HG03135 (cell line): ENCODE measurements around the gene PRDM1.

Experiments
- ATAC-seq: cut with Tn5 transposase; IDR thresholded peaks from one replicate; pipeline ENCODE4 v1.9.1; 2021; ENCODE audit warnings: mild to moderate bottlenecking, moderate library complexity; ENCODE audit not compliant: unreplicated experiment

The PRDM1 gene

DNA sequence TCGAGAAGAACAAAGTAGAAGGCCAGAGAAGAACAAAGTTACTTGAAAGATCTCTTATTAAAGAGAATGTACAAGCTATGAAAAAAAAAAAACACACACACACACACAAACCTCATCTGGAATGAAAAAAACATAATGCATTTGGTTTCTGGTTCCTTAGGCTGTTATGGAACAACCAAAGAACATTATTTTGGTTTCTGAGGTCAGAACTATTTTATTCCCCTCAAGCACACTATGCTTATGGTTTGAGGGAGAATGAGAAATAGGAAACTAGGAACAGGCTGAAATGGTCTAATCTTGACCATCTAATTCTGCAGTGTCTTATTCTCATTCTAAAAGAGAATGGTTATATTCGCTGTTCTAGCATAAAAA is 8.8 kb downstream of the PRDM1 start:
- no peak for ATAC-seq

DNA sequence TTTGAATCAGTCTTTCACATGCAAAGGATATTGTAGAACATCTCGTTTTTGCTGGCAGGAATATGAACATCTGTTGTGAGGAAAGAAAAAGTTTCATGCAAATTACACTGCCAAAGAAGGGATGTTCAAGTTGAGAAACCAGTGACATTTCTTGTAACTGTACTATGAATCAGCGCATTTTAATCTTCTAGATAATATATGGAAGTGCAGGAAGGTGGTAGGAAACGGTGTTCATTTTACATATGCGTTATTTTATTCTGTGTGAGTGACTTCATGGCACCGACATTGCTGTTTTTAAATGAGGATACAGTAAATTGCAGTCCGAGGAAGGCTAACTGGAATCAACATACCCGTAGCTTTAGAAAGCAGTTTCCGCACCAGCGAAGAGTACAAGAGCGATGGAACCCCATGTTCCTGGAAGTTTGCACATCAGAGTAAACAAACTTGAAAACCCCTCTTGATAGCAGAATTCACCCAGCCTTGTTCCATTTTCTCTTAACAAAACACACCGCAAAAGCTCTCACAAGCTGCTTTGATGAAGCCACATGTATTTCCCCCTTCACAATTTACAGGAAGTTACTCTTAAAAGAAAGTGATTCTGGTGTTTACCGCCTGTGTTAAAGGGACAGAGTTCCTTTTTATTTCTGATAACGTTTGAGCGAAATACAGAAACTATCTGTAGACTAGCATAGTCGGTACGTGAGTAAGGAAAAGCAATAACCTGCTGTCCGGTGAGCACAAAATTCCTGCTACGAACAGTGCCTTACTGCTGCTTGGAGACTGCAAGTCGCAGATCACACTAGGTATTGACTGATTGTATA is 11.5 kb downstream of the PRDM1 start:
- peak; percentile 56 for ATAC-seq

DNA sequence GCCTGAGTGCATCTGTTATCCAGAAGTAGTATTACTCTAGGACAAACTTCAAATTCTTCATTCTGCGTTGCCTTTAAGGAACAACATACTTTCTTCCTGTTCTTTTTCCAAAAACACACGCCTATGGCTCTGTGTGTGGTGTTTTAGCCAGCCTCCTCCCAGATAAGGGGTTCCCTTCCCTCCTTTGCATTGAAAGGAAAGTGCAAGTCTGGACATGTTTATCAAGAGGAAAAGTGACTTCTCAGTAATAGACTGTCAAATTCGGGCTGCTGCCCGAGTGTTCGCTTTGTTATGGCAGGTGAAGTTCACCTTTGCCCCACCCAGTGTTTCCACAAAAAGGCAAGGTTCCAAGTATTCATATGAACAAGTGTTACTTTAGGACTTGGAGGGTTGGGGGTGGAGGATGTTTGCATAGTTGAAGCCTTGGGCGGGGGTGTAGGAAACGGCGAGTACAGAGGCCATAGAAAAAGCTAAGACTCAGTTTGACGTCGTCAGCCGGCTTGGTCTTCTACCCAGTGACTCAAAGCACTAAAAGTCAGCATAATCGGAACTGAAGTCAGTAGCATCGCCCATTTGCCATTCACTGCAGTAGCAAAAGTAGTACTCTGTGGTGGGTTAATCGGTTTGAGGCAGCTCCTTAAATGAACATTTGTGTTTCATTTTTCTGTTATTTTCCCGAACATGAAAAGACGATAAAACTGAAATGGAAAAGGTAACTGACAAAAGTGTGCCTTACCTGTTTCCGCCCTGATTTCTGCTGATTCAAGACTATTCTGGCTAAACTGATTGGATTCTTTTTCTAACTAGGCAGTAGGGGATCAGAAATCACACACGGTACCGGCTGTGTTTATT is 12.5 kb downstream of the PRDM1 start:
- no peak for ATAC-seq

DNA sequence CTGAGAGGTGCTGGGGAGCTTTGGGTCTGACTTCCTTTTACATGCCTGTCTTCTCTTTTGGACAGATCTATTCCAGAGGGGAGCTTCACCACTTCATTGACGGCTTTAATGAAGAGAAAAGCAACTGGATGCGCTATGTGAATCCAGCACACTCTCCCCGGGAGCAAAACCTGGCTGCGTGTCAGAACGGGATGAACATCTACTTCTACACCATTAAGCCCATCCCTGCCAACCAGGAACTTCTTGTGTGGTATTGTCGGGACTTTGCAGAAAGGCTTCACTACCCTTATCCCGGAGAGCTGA is 13.1 kb downstream of the PRDM1 start:
- ATAC-seq, result no peak

DNA sequence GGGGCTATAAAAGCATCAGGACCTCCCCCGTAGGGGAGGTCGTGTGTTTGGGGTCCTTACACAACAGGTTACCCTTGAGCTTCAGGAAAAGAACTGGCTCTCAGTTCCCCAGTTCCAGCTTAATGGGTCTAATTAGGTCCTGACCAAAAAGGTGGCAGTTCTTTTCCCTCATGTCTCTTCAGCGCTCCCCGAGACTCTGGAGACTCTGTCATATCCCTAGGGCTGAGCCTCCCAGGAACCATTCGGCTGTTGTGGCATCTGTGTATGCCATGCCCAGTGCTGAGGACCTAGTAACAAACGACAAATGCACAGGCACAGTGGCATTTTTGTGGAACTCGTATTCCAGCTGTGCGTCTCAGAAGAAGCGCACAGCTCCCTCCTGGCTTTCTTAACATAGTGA is 14.6 kb downstream of the PRDM1 start:
- no peak for ATAC-seq

DNA sequence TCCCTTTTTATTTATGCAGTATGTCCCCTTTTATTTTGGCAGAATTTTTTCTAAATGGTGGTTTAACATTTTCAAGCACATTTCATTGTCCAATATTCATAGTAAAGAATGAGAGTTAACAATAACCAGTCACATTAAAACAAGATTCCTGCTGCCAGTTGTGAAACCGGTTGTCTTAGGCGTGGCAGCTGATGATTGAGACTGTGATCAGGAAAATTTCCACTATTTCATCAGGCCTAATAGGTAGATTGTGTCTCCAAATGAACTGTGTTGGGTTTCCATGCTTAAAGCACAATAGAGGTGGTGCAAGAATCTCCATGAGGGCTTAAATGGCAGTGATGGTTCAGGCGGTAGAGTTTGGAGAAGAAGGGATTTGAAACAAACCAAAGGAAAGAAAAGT is 15.3 kb downstream of the PRDM1 start:
- no peak for ATAC-seq

DNA sequence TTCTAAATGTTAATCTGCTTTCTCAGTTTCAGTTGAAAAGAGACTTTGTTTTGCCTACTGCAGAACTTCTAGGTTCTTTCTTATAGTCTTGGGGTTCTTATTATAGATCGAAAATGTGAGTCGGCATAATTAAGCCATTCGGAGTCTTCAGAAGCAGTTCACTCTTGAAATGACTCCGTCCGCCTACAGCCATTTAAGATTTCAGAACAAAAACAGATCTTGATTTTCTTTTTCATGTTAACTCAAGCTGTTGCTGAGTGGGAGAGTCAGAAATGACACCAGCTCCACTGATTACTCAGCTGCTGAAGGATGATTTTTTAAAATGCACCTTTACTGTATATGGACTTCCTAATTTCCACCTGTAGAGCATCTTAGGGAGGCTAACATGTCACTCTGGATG is 15.9 kb downstream of the PRDM1 start:
- peak; percentile 59 for ATAC-seq

DNA sequence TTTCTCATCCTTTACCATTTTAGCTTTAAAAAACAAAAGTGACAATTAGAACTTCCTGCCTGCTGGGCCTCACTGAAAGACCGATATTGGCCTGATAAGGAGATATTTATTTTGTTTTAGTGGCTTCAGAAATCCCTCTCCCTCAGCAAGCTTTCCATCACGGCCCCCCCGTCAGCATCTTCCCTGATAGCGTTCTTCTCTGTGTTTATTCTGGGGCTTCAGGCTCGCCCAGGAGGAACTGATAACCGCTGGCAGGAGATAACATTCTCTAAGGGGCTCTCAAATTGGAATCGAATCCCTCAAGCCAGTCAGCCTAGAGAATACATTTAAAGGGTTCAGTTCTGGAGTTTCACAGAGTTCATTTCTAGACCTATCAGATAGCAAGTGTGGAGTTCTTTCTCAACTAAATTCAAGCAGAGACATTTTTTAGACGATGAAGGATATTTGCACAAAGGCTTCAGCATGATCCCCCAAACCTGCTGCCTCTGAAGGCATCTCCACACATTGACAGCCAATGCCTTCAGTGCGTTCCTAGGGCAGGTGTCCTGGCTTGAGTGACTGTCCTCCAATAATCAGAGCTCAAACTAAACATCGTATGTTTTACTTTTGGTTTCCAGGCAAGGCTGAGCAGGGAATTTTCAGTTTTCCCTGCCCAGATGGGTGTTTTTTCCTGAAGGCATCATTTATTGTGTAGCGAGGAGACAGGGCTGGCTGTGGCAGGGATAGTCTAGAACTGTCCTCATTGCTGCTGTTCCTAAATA is 17.0 kb downstream of the PRDM1 start:
- no peak for ATAC-seq

DNA sequence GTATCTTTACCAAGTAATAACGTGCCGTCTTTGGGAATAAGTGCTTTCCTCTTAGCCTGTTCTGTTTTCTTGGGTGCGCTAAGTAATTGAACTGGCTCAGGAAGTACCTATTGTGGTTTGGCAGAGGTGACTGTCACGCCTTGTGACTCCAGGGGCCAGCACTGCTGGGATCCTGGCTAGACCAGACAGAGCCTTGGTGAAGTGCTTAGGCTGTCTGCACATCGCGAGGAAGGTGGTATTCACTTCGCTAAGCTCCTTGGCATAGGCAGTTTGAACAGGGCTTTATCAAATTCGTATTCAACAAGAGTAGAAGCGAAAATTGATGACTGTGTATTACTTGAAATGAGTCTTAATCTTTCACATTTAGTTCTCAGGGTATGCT is 17.6 kb downstream of the PRDM1 start:
- ATAC-seq, result peak; percentile 40

DNA sequence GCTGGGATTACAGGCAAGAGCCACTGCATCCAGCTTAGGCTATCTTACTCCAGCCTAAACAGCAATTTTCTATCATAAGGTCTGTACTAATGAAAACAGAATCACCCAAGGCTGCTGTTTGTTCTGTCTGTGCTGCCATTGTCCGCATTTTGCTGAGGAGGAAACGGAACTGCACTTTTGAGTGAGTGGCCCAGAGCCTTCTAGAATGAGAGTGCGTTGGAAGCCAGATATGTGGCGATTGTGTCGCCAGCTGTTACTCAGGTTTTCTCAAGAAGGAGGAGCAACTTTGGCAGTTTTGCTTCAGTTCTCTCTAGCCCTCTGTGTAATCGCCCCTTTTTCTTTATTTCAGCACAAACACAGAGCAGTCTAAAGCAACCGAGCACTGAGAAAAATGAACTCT is 18.3 kb downstream of the PRDM1 start:
- ATAC-seq, result no peak

DNA sequence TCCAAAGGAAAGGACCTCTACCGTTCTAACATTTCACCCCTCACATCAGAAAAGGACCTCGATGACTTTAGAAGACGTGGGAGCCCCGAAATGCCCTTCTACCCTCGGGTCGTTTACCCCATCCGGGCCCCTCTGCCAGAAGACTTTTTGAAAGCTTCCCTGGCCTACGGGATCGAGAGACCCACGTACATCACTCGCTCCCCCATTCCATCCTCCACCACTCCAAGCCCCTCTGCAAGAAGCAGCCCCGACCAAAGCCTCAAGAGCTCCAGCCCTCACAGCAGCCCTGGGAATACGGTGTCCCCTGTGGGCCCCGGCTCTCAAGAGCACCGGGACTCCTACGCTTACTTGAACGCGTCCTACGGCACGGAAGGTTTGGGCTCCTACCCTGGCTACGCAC is 18.8 kb downstream of the PRDM1 start:
- ATAC-seq, result no peak

DNA sequence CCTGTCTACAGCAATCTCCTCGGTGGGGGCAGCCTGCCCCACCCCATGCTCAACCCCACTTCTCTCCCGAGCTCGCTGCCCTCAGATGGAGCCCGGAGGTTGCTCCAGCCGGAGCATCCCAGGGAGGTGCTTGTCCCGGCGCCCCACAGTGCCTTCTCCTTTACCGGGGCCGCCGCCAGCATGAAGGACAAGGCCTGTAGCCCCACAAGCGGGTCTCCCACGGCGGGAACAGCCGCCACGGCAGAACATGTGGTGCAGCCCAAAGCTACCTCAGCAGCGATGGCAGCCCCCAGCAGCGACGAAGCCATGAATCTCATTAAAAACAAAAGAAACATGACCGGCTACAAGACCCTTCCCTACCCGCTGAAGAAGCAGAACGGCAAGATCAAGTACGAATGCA is 19.4 kb downstream of the PRDM1 start:
- ATAC-seq, result no peak

DNA sequence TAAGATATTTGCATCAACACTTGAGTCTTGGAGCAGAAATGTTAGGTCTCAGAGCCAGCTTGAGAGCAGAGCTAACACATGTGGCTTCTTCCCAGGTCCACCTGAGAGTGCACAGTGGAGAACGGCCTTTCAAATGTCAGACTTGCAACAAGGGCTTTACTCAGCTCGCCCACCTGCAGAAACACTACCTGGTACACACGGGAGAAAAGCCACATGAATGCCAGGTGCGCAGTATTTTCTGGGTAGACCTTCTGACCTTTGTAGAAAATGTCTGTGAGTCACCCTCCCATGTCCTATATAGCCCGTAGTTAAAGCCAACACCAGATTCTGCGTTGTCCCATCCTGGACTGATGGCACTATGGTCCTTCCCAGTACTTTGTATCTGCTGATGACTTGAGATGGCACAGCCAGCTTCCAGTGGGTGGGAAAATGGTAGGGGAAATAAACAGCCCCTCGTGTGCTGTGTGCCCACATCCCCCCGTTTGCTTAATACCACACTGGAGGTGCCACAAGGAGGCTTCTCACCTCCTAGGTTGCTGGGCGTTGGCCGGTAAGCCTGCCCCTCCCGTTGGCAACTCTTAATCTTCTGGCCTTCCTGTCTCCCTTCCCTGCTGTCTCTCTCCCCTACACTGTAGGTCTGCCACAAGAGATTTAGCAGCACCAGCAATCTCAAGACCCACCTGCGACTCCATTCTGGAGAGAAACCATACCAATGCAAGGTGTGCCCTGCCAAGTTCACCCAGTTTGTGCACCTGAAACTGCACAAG is 20.3 kb downstream of the PRDM1 start:
- no peak for ATAC-seq

DNA sequence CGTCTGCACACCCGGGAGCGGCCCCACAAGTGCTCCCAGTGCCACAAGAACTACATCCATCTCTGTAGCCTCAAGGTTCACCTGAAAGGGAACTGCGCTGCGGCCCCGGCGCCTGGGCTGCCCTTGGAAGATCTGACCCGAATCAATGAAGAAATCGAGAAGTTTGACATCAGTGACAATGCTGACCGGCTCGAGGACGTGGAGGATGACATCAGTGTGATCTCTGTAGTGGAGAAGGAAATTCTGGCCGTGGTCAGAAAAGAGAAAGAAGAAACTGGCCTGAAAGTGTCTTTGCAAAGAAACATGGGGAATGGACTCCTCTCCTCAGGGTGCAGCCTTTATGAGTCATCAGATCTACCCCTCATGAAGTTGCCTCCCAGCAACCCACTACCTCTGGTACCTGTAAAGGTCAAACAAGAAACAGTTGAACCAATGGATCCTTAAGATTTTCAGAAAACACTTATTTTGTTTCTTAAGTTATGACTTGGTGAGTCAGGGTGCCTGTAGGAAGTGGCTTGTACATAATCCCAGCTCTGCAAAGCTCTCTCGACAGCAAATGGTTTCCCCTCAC is 21.0 kb downstream of the PRDM1 start:
- no peak for ATAC-seq

DNA sequence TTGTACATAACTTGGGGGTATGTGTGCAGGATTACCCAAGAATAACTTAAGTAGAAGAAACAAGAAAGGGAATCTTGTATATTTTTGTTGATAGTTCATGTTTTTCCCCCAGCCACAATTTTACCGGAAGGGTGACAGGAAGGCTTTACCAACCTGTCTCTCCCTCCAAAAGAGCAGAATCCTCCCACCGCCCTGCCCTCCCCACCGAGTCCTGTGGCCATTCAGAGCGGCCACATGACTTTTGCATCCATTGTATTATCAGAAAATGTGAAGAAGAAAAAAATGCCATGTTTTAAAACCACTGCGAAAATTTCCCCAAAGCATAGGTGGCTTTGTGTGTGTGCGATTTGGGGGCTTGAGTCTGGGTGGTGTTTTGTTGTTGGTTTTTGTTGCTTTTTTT is 22.0 kb downstream of the PRDM1 start:
- no peak for ATAC-seq

DNA sequence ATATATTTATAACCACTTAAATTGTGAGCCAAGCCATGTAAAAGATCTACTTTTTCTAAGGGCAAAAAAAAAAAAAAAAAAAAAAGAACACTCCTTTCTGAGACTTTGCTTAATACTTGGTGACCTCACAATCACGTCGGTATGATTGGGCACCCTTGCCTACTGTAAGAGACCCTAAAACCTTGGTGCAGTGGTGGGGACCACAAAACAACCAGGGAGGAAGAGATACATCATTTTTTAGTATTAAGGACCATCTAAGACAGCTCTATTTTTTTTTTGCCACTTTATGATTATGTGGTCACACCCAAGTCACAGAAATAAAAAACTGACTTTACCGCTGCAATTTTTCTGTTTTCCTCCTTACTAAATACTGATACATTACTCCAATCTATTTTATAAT is 22.9 kb downstream of the PRDM1 start:
- ATAC-seq, result no peak

DNA sequence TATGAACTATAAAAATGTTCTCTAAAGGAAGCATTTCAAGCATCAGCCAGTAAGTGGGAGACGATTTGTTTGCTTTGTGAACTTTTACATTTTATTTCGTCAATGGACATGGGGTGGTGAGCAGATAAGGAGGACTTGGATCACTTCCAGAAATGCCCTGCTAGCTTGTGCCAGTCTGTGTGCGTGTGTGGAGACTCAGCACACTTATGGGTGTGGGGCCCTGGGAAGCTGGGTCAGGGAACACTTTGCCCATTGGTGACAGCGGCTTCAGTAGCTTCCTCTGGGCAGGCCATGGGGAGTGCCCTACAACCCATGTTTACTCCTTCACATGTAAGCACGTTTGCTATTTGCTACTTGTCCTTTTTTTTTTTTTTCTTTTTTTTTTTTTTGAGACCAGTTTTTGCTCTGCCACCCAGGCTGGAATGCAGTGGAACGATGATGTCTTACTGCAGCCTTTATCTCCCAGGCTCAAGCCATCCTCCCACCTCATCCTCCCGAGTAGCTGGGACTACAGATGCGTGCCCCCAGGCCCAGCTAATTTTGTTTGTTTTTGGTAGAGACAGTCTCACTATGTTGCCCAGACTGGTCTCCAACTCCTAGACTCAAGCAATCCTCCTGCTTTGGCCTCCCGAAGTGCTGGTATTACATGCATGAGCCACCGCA is 24.2 kb downstream of the PRDM1 start:
- no peak for ATAC-seq

DNA sequence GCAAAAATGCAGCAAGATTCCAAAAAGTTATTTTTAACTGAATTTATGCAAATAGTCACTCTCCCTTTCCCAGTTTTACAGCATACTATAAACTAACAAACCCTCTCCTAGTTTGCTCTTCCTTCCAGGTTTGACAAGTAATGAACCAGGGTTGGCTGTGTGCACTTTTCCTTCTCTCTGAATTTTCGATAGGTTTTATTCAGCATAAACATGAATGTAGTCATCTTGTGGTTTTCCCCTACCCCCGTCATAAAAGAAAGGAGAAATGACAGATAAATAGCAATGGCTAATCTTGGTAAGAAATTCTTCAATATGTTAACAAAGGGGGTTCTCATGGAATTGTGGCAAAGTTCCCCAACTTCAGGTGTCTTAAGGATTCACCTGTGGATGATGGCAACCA is 26.3 kb downstream of the PRDM1 start:
- no peak for ATAC-seq

DNA sequence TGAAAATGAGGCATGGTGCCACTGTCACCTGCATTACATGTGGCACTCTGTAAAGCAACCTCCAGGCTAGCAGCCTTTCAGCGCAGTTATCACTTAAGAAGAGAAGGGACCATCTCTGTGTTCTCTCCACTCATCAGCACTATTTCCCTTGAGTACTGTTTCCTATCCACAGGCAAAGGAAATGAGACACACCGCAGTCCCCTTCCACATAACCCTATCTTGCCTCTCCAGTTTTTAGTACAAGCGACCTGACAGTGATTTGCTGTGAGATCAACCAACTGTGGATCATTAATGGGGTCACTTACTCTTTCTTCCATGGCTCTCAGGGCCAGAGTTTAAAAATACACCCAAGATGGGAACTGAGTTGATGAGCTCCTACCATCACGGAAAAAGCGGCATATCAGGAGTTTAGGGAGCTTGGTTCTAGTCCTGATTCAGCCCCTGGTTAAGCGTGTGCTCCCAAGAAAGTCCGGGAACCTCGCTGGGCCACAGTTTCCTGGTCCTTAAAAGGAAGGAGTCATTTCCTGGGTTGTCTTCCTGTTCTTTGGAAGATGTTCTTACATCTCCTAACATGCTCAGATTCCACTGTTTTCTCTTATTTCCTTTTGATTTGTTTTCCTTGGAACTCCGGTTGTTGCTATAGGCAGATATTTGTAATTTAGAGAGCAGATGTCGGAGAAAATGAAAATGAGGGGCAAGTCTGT is 27.3 kb downstream of the PRDM1 start:
- ATAC-seq, result no peak

DNA sequence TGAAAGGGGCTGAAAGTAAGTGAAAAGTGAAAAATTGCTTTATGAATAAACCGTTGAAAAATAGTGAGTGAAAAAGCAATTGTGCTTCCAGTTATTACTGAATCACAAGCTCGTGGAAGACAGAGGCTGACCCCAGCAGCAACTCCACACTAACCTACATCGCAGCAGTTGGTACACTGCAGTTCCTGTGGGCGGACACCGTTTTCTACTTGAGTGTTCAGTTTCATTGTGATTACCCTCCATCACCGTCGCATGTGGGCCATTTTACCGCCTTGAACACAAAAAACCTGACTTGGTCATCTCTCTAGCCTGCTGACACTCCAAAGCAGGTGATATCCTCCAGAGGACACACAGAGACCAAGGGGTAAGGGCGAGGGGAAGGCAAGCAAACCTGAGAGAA is 28.4 kb downstream of the PRDM1 start:
- ATAC-seq, result peak; percentile 84
